GM12873 (cell line): ENCODE measurements around the gene IQSEC1.

ENCODE experiments used
- CTCF ChIP-seq: IDR thresholded peaks from 2 replicates; pipeline ENCODE4 v1.5.1; 2012; ENCODE audit warnings: low read depth, mild to moderate bottlenecking, moderate library complexity, low read length, control low read depth; ENCODE audit not compliant: insufficient read depth; ENCODE audit errors: missing control alignments

Gene IQSEC1

GRCh38 chr3:12931273-12931905 is 141.8 kb downstream of the IQSEC1 start:
- no peak for TF ChIP-seq CTCF

GRCh38 chr3:12929801-12930200 is 143.4 kb downstream of the IQSEC1 start:
- no peak for TF ChIP-seq CTCF

GRCh38 chr3:12926660-12927059 is 146.6 kb downstream of the IQSEC1 start:
- TF ChIP-seq CTCF: no peak

GRCh38 chr3:12925648-12926047 is 147.6 kb downstream of the IQSEC1 start:
- no peak for TF ChIP-seq CTCF

GRCh38 chr3:12924437-12924836 is 148.8 kb downstream of the IQSEC1 start:
- no peak for TF ChIP-seq CTCF

- TF ChIP-seq CTCF: no peak
These were observed 150.3 kb downstream of the IQSEC1 start for GRCh38 chr3:12922881-12923431.

- no peak for TF ChIP-seq CTCF
These were observed 150.9 kb downstream of the IQSEC1 start for GRCh38 chr3:12922306-12922705.
